ENCODE data around the gene DOCK10.

- TF ChIP-seq CTCF (IDR thresholded peaks at IDR 0.05) (no peak), POLR2A (IDR thresholded peaks at IDR 0.05) (no peak)
Measured at GRCh38 chr2:225056330-225057073, 14.2 kb upstream of the DOCK10 start.

Measured in testis (tissue), 2 donors.